Left ventricle myocardium inferior (tissue), 1 donor: ENCODE measurements around the gene CRTC2. TPM values are rescaled to one million over a fixed set of nuclear protein-coding genes. Genes with fewer than 3 reads are reported as not detected.
"Not testable (repeated sequence)": the region's sequence is repeated elsewhere in the genome, so short reads cannot be mapped to it uniquely, and the experiment has no call there.

Source experiments
- DNase-seq: peaks from one replicate; pipeline ENCODE4 v3.0.0-alpha.2; 2020
- H3K27ac ChIP-seq: fragments of 200-600 bp; replicated peaks from 2 replicates; pipeline ENCODE4 v1.8.0; 2021
- H3K27me3 ChIP-seq: fragments of 200-600 bp; 2 replicates; pipeline ENCODE4 v1.8.0; 2021; ENCODE audit warnings: low read depth
- H3K36me3 ChIP-seq: fragments of 200-600 bp; 2 replicates; pipeline ENCODE4 v1.8.0; 2021
- H3K4me1 ChIP-seq: fragments of 200-600 bp; 2 replicates; pipeline ENCODE4 v1.8.0; 2021
- H3K4me3 ChIP-seq: fragments of 200-600 bp; 2 replicates; pipeline ENCODE4 v1.8.0; 2021; ENCODE audit warnings: mild to moderate bottlenecking, moderate library complexity
- H3K9me3 ChIP-seq: fragments of 200-600 bp; replicated peaks from 2 replicates; pipeline ENCODE4 v1.8.0; 2021
- CTCF ChIP-seq: fragments of 200-600 bp; IDR thresholded peaks from 2 replicates; pipeline ENCODE4 v1.8.0; 2021; ENCODE audit warnings: antibody characterized with exemption, mild to moderate bottlenecking, borderline replicate concordance
- intact Hi-C: fragments of 100-400 bp; cut with micrococcal nuclease; formaldehyde crosslinking; loops from one replicate; pipeline ENCODE4 v1.11.0; 2022
- microRNA-seq: library from miRNA; unstranded; fragments of <30 nt; microRNA quantifications from one replicate; pipeline ENCODE4 v1.2.0, GENCODE V29; 2020
- total RNA-seq: library from RNA; stranded (reverse); fragmentation: NEBNext Ultra II Directional; extraction: Animal tissue kit (Norgen Biotek cat#: 25700); gene quantifications from one replicate; pipeline ENCODE4 v1.2.1, GENCODE V29; 2021
- donor health status: DM: no; HTN: yes; CAD: no; lungs with severe emphysema.

CRTC2 gene
- total RNA-seq, 1 donor from 2014 or later, result 19.7 TPM

GRCh38 chr1:153908071-153908470 is 50.3 kb downstream of the CRTC2 start:
- Histone ChIP-seq H3K27me3 (no peaks in the 10 kb centered on the region), H3K36me3 (peaks cover 10% of the 10 kb centered on the region), H3K4me3 (no peak overlapping the region), H3K9me3 (no peaks in the 10 kb centered on the region), H3K4me1 (peaks cover 31% of the 10 kb centered on the region), H3K27ac (no peak overlapping the region)
- TF ChIP-seq CTCF, result no peak
- intact Hi-C loops, result no loop called here
- no peak for DNase-seq

- H3K27ac ChIP-seq, result no peak overlapping the region
- peaks cover 10% of the 10 kb centered on the region for H3K36me3 ChIP-seq
- H3K4me3 ChIP-seq, result no peak overlapping the region
- TF ChIP-seq CTCF, result no peak
- H3K9me3 ChIP-seq, result no peaks in the 10 kb centered on the region
- H3K4me1 ChIP-seq, result peaks cover 23% of the 10 kb centered on the region
- intact Hi-C loops, result no loop called here
- H3K27me3 ChIP-seq, result no peaks in the 10 kb centered on the region
- no peak for DNase-seq
Observed at GRCh38 chr1:153907134-153907533, 51.3 kb downstream of the CRTC2 start.

- Histone ChIP-seq H3K27me3 (no peaks in the 10 kb centered on the region), H3K36me3 (peaks cover 10% of the 10 kb centered on the region), H3K9me3 (no peaks in the 10 kb centered on the region), H3K4me3 (no peak overlapping the region), H3K4me1 (peaks cover 25% of the 10 kb centered on the region), H3K27ac (no peak overlapping the region)
- TF ChIP-seq CTCF, result no peak
- intact Hi-C loops, result no loop called here
- DNase-seq, result no peak
Observed at GRCh38 chr1:153906396-153906795, 52.0 kb downstream of the CRTC2 start.

- H3K9me3 ChIP-seq, H3K27me3 ChIP-seq, H3K4me3 ChIP-seq, H3K27ac ChIP-seq, intact Hi-C loops, DNase-seq: not testable (repeated sequence)
- Histone ChIP-seq H3K4me1 (peaks cover 29% of the 10 kb centered on the region), H3K36me3 (peaks cover 10% of the 10 kb centered on the region)
Observed at GRCh38 chr1:153905908-153906307, 52.5 kb downstream of the CRTC2 start.

GRCh38 chr1:153903841-153904455 is 54.5 kb downstream of the CRTC2 start:
- Histone ChIP-seq H3K4me3 (no peak overlapping the region), H3K36me3 (peaks cover 21% of the 10 kb centered on the region), H3K9me3 (no peaks in the 10 kb centered on the region), H3K4me1 (peaks cover 30% of the 10 kb centered on the region), H3K27me3 (no peaks in the 10 kb centered on the region), H3K27ac (no peak overlapping the region)
- TF ChIP-seq CTCF, result no peak
- intact Hi-C loops, result no loop called here
- DNase-seq, result no peak

GRCh38 chr1:153899509-153899908 is 58.9 kb downstream of the CRTC2 start:
- intact Hi-C loops, result no loop called here
- peaks cover 19% of the 10 kb centered on the region for H3K36me3 ChIP-seq
- H3K27me3 ChIP-seq, result no peaks in the 10 kb centered on the region
- H3K9me3 ChIP-seq, result no peaks in the 10 kb centered on the region
- no peak overlapping the region for H3K4me3 ChIP-seq
- H3K4me1 ChIP-seq, result peaks cover 42% of the 10 kb centered on the region
- H3K27ac ChIP-seq, result no peak overlapping the region
- TF ChIP-seq CTCF, result no peak
- DNase-seq, result no peak

Small RNAs within 50 kb of the gene (microRNA-seq; reads per million reads assigned to microRNA genes)
- not detected for gene MIR6737

Other genes with a start within 250 kb of the CRTC2 start
- gene INTS3, start 230.6 kb downstream of the CRTC2 start, total RNA-seq, result 34.3 TPM
- gene SLC27A3, start 183.2 kb downstream of the CRTC2 start, total RNA-seq, result 10.5 TPM
- gene GATAD2B, start 35.6 kb downstream of the CRTC2 start, total RNA-seq, result 35.4 TPM
- gene DENND4B, start 11.9 kb downstream of the CRTC2 start, total RNA-seq, result 44.6 TPM
- gene SLC39A1, start 4.9 kb upstream of the CRTC2 start, total RNA-seq, result 39.8 TPM
- 4.8 TPM for gene CREB3L4, start 9.3 kb upstream of the CRTC2 start, total RNA-seq
- gene JTB, start 19.1 kb upstream of the CRTC2 start, total RNA-seq, result 75.8 TPM
- gene RAB13, start 27.7 kb upstream of the CRTC2 start, total RNA-seq, result 59.3 TPM
- 1,061 TPM for gene RPS27, start 32.1 kb upstream of the CRTC2 start, total RNA-seq
- 0.30 TPM for gene NUP210L, start 196.5 kb upstream of the CRTC2 start, total RNA-seq
- 161 TPM for gene TPM3, start 233.5 kb upstream of the CRTC2 start, total RNA-seq
- not detected for gene CFAP141, start 247.7 kb upstream of the CRTC2 start, total RNA-seq